NCI-H2196 (cell line): ENCODE results near the gene IKZF3.

Experiments used
- DNase-seq: peaks from one replicate; lab custom pipeline; 2025; ENCODE audit not compliant: unreplicated experiment; lab: John Stamatoyannopoulos, UW

The IKZF3 gene

DNA sequence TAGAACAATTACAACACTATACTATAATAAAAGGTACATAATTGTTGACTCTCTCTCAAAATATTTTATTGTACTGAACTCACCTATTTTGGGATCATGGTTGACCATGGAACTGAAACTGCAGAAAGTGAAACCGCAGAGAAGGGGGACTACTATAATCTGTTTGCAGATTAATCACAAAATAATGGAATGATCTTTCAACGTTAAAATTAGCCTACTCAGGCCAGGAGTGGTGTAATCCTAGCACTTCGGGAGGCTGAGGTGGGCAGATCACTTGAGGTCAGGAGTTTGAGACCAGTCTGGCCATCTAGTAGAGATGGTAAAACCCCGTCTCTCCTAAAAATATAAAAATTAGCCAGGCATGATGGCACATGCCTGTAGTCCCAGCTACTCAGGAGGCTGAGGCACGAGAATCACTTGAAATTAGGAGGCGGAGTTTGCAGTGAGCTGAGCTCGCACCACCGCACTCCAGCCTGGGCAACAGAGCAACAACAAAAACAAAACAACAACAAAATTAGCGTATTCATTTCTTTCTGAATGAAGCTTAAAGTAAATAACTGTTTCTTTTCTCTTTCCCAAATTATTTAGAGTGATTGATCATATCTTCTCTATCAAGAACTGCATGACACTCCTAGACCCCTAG is 45.6 kb downstream of the IKZF3 start:
- DNase-seq, result no peak

- no peak for DNase-seq
Measured at GRCh38 chr17:39816272-39816671, 47.8 kb downstream of the IKZF3 start.

DNA sequence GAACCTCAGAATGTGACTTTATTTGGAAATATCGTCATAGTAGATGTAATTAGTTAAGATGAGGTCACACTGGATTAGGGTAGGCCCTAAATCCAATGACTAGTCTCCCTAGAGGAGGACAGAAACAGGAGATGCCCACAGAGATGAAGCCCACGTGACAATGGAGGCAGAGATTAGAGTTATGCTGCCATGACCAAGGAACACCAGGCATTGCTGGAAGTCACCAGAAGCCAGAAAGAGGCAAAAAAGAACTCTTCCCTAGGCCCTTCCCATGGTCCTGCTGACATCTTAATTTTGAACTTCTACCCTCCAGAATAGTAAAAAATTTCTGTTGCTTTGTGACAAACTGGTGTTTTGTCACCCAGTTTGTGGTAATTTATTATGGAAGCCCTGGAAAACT is 49.6 kb downstream of the IKZF3 start:
- DNase-seq, result no peak

- DNase-seq, result no peak
Measured at GRCh38 chr17:39813631-39814030, 50.5 kb downstream of the IKZF3 start.

DNA sequence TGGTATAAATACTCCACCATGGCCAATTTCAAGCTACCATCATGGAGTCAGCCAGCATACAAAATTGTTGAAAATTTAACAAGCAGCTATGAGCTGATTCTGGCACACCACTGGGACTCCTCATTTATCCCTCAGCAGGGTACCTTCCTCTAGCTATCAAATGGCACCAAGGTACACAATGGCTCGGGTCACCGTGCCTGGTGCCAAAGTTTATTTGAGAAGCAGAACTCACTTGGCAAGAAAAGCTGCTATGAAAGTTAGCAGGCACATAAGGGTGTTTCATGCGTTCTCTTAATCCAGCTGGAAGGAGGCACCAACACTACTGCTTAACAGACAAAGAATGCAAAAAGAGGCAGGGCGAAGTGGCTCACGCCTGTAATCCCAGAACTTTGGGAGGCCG is 51.6 kb downstream of the IKZF3 start:
- DNase-seq, result peak; percentile 60

- no peak for DNase-seq
Measured at GRCh38 chr17:39810939-39811728, 53.0 kb downstream of the IKZF3 start.

DNA sequence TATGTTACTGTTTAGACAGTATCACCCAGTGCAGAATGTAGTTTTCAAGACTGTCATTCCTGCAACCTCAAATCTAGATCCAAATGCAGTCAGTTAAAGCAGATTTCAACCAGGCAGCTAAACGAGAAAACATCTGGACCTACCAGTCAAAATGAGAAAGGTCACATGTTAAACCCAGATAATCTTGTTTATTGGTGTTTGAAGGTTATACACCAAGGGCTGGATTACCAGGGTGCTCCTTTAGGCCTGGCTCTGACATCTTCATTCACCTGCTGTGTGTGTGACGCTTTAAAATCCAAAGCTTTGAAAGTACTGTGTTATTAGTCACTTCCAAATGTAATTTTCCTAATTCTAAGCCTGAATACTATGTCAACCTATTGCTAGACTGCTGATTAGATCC is 54.9 kb downstream of the IKZF3 start:
- no peak for DNase-seq

DNA sequence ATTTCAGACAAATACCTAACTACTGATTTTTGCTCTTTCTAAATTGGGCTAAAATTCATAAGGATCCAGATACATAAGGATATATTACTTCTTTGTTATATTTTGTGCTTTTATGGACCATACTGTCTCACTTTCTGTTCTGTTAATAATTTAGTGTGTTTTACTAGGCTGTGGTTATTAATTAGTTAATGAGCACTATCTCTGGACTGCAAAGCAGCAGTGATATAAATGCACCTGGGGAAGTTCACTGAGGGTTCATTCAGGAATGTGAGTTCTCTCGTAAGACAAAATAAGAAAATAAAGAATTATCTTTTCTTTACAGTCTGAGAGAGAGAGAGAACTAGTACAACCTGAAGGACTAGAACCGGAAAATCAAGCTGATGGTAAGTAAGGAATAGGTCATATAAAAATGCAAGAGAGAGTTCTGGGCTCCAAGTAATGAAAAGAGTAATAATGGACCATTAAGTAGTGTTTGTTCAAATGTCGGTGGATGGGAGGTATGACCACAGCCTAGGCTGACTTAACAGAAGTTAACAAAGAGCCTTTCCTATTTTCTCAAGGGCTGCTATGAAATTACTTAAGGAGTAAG is 55.6 kb downstream of the IKZF3 start:
- no peak for DNase-seq

- DNase-seq, result no peak
Measured at GRCh38 chr17:39804839-39805238, 59.3 kb downstream of the IKZF3 start.

DNA sequence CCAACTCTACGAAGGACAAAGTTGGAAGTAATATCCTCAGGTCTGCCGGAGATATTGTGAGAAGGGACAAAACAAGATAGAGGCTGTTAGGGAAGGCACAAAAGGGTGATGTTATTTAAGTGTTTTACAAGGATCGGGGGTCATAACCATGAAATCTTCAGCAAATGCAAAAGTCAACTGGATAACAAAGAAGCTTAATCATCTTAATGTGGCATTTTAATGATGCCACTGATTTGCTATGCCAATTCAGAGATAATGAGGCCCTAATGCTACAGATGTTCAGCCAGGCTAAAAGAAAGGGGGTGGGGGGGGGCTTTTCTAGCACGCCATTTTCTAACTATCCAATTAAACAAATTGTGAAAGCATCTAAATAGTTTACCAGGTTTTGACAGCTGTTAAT is 63.1 kb downstream of the IKZF3 start:
- no peak for DNase-seq

- no peak for DNase-seq
Measured at GRCh38 chr17:39800540-39800939, 63.6 kb downstream of the IKZF3 start.

- DNase-seq, result no peak
Measured at GRCh38 chr17:39799395-39799794, 64.7 kb downstream of the IKZF3 start.

DNA sequence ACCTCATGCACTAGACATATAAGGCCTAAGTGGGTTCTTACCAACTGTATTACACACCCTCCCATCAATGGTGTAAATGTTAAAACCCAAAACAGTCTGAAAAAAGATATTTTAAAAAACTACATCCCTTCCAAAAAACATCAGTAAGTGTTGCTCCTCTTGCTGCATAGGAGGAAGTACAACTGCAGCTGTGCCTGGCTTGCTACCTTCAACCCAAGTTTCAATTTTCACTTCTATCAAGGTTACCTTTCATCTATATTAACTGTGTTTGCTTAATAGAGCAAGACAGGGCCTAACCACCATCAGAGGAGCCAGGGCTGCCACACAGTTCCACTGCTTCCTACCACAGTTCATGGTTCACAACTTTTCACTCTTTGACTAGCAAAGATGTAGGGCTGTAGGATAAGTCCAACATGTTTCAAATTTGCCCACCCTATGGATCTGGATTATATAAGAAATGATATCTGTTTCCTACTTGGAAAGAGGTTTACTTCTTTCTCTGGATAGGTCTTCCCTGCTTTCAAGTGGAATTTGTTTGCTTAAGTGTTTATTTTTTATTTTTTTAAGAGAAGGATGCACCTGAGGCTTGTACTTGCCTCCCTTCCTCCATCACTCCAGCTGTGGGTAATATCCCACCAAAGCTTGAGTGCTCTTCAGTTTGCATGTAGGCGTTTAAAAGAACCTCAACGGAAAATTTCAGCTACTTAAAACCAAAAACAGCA is 69.7 kb downstream of the IKZF3 start:
- no peak for DNase-seq

DNA sequence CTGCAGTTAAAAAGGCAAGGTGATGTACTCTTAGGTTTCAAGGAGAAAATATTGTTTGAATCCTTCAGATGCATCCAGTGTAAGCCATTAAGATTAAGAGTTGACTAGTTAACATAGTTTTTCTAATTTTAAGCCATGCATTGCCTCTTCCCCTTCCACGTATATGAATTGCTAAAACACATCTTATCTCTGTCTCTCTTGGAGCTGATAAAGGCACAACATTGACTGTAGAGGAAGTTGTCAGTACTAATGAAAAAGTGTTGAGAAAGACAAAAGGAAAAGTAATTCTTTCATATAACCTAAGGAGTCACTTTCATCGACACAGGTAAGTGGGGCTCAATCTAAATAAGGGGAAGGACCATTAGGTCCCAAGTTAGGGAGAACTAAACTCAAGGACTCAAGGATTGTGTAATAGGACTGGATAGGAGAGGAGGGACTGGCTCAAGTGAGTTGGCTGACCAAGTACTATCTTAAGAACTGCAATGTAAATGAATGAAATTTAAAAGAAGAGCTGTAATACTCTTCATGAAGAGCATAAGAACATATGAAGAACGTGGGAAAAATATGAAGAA is 70.7 kb downstream of the IKZF3 start:
- no peak for DNase-seq

DNA sequence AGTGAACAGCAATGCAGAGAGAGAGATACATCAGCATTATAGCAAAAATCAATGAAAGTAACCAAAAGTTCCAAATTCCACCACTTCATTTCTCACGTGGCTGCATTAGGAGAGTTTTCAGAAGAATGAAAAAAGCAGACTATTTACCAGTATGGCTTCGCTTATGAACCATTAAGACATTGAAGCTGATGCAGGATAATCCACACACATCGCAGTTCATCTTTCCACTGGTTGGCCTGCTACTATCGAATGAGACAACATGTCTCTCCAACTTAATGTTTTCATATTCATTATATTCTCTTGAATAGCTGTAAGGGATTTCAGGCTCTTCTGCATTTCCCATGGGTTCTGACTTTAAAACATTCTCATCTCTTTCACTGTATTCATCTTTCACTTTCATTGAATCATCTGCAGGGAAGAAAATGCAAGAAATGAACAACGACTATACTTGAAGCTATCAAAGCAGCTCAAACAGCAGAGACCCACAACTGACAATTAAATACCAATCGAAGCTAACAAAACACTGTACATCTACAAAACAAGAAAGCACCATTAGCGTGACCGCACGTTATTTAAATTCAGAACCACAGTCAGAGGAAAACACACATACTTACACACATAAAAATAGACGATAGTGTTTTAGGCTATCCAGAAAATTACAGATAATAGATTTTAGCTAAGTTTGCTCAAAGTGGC is 71.4 kb downstream of the IKZF3 start:
- no peak for DNase-seq

- no peak for DNase-seq
Measured at GRCh38 chr17:39791111-39791992, 72.8 kb downstream of the IKZF3 start.

DNA sequence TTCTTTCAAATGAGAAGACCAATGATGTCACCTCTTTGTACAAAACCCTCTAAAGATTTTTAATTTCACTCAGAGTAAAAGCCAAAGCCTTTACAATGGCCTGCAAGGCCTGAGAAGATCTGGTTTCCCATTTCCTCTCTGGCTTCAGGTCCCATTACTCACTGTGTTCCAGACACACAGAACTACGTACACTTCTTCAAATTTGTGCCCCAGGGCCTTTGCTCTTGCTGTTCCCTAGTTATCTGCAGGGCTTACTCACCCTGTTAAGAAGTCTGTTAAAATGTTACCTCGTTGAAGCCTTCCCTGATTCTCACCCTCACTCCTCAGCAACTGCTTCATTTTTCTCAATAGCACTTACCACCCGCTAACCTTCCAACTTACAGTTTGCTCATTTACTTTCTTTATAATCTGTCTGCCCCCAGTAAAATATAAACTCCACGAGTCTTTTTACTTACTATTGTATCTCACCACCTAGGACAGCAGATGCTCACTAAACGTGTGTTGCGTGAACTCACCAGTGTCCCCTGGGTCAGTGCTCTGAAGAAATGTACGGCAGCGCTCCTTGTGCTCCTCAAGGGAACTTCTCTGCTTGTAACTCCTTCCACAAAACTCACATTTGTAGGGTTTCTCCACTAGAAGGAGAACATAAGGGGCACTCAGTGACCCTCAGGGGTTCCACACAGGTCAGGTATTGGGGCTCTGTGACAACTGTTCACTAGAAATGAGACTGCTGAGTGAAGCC is 76.2 kb downstream of the IKZF3 start:
- DNase-seq, result no peak

DNA sequence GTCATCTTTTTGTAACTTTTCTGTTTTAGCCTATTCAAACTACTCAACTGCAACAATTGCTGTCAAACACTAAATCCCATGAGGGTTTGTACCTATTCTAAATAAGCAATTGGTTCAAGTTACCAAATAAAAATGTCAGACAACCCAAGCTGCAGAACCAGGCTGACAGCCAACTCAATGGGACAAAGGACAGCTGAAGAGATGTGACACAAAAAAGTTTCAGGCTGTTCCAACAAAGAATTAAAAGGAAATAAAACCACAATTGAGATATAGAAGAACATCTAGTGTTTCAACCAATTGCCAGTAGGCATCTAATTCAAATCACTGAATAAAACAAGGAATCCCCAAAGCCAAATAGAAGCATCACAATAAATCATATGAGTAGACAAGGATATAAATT is 77.1 kb downstream of the IKZF3 start:
- DNase-seq, result no peak

GRCh38 chr17:39782980-39783379 is 81.1 kb downstream of the IKZF3 start:
- DNase-seq, result no peak
